Hepatocyte (in vitro differentiated cells): ENCODE results near the gene LRBA. TPM values are rescaled to one million over a fixed set of nuclear protein-coding genes. Genes with fewer than 3 reads are reported as not detected.

Source experiments
- DNase-seq: peaks from one replicate; pipeline ENCODE4 v3.0.0-alpha.2; 2016; ENCODE audit warnings: low spot score
- H2AFZ ChIP-seq: fragments of 200-600 bp; sonication (generic); 2 replicates; pipeline ENCODE4 v1.6.0; 2016; ENCODE audit warnings: antibody characterized with exemption, mild to moderate bottlenecking
- H3K27ac ChIP-seq: fragments of 200-600 bp; sonication (generic); 2 replicates; pipeline ENCODE4 v1.5.1; 2016; ENCODE audit warnings: mild to moderate bottlenecking
- H3K27me3 ChIP-seq: fragments of 200-600 bp; sonication (generic); 2 replicates; pipeline ENCODE4 v1.6.1; 2016
- H3K36me3 ChIP-seq: fragments of 200-600 bp; sonication (generic); replicated peaks from 2 replicates; pipeline ENCODE4 v1.5.1; 2016; ENCODE audit warnings: low read depth; ENCODE audit not compliant: insufficient read depth
- H3K4me1 ChIP-seq: fragments of 200-600 bp; sonication (generic); 2 replicates; pipeline ENCODE4 v1.5.1; 2016; ENCODE audit warnings: mild to moderate bottlenecking, moderate library complexity; ENCODE audit not compliant: insufficient read depth
- H3K4me2 ChIP-seq: fragments of 200-600 bp; sonication (generic); 2 replicates; pipeline ENCODE4 v1.6.0; 2016
- H3K4me3 ChIP-seq: fragments of 200-600 bp; sonication (generic); 2 replicates; pipeline ENCODE4 v1.5.1; 2016; ENCODE audit warnings: mild to moderate bottlenecking
- H3K79me2 ChIP-seq: fragments of 200-600 bp; sonication (generic); 2 replicates; pipeline ENCODE4 v1.6.0; 2017; ENCODE audit warnings: mild to moderate bottlenecking
- H3K9me2 ChIP-seq: fragments of 200-600 bp; sonication (generic); replicated peaks from 2 replicates; pipeline ENCODE4 v1.6.0; 2017; ENCODE audit warnings: mild to moderate bottlenecking; ENCODE audit not compliant: insufficient read depth
- H3K9me3 ChIP-seq: fragments of 200-600 bp; sonication (generic); 2 replicates; pipeline ENCODE4 v1.5.1; 2016; ENCODE audit warnings: low read depth, mild to moderate bottlenecking
- H4K20me1 ChIP-seq: fragments of 200-600 bp; sonication (generic); 2 replicates; pipeline ENCODE4 v1.6.0; 2016; ENCODE audit warnings: mild to moderate bottlenecking; ENCODE audit not compliant: insufficient read depth, poor library complexity, severe bottlenecking
- EZH2 ChIP-seq: fragments of 200-600 bp; sonication (generic); IDR thresholded peaks from 2 replicates; pipeline ENCODE4 v1.6.1; 2016; ENCODE audit warnings: antibody characterized with exemption, mild to moderate bottlenecking, borderline replicate concordance
- EZH2phosphoT487 ChIP-seq: fragments of 200-600 bp; sonication (generic); IDR thresholded peaks from one replicate; pipeline ENCODE4 v1.6.1; 2018; ENCODE audit warnings: antibody characterized with exemption, mild to moderate bottlenecking, low read depth, moderate library complexity; ENCODE audit not compliant: unreplicated experiment, severe bottlenecking
- WGBS: methylation state at CpG from one replicate; pipeline ENCODE4 v1.1.6; 2016; ENCODE audit warnings: low lambda C conversion rate; ENCODE audit errors: missing lambda C conversion rate; 5-methylcytosine and 5-hydroxymethylcytosine counted together
- polyA plus RNA-seq: library from polyadenylated mRNA; unstranded; fragments of >200 nt; fragmentation: Nextera tagmentation; extraction: Ambion mirVana; gene quantifications from 2 replicates; pipeline ENCODE4 v1.2.1, GENCODE V29; 2016
- total RNA-seq: library from RNA; depleted of rRNA; stranded (reverse); fragments of >200 nt; gene quantifications from 2 replicates; pipeline ENCODE4 v1.2.3, GENCODE V29; 2014
- TF ChIP-seq, protein P1 (sequence below): fragments of 200-600 bp; sonication (generic); IDR thresholded peaks from 2 replicates; pipeline ENCODE4 v1.5.1; 2016; ENCODE audit warnings: antibody characterized with exemption, mild to moderate bottlenecking; ENCODE audit not compliant: poor library complexity

LRBA gene
- total and polyA plus RNA-seq, 2 experiments from 2014 or later, result 14.1 to 69.4 TPM

DNA sequence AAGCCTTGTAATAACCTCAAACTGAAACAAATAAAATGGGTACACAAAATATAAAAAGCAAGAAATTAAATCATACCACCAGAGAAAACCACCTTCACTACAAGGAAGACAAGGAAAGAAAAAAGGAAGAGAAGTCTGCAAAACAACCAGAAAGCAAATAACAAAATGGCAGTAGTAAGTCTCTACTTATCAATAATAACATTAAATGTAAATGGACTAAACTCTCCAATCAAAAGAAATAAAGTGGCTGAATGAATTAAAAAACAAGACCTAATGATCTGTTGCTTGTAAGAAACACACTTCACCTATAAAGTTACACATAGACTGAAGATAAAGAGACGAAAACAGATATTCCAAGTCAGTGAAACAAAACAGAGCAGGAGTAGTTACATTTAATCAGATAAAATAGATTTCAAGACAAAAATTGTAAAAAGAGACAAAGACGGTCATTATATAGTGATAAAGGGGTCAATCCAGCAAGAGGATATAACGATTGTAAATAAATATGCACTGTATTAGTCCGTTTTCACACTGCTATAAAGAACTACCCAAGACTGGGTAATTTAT lies 289.0 kb downstream of the LRBA start:
- WGBS, result 82% methylated on average over 4 of the region's 4 CpGs
- no peaks in the 10 kb centered on the region for H4K20me1 ChIP-seq
- H2AFZ ChIP-seq, result no peak overlapping the region
- H3K79me2 ChIP-seq, result no peaks in the 10 kb centered on the region
- H3K4me1 ChIP-seq, result peaks cover 6% of the 10 kb centered on the region
- no peak for DNase-seq
- H3K4me2 ChIP-seq, result no peak overlapping the region
- no peak overlapping the region for H3K27ac ChIP-seq
- H3K36me3 ChIP-seq, result no peaks in the 10 kb centered on the region
- H3K4me3 ChIP-seq, result no peak overlapping the region
- TF ChIP-seq EZH2phosphoT487 (no peak), EZH2 (no peak)
- TF ChIP-seq, protein P1, sequence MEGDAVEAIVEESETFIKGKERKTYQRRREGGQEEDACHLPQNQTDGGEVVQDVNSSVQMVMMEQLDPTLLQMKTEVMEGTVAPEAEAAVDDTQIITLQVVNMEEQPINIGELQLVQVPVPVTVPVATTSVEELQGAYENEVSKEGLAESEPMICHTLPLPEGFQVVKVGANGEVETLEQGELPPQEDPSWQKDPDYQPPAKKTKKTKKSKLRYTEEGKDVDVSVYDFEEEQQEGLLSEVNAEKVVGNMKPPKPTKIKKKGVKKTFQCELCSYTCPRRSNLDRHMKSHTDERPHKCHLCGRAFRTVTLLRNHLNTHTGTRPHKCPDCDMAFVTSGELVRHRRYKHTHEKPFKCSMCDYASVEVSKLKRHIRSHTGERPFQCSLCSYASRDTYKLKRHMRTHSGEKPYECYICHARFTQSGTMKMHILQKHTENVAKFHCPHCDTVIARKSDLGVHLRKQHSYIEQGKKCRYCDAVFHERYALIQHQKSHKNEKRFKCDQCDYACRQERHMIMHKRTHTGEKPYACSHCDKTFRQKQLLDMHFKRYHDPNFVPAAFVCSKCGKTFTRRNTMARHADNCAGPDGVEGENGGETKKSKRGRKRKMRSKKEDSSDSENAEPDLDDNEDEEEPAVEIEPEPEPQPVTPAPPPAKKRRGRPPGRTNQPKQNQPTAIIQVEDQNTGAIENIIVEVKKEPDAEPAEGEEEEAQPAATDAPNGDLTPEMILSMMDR, result no peak
- H3K9me3 ChIP-seq, result no peaks in the 10 kb centered on the region
- no peaks in the 10 kb centered on the region for H3K27me3 ChIP-seq
- H3K9me2 ChIP-seq, result no peaks in the 10 kb centered on the region

DNA sequence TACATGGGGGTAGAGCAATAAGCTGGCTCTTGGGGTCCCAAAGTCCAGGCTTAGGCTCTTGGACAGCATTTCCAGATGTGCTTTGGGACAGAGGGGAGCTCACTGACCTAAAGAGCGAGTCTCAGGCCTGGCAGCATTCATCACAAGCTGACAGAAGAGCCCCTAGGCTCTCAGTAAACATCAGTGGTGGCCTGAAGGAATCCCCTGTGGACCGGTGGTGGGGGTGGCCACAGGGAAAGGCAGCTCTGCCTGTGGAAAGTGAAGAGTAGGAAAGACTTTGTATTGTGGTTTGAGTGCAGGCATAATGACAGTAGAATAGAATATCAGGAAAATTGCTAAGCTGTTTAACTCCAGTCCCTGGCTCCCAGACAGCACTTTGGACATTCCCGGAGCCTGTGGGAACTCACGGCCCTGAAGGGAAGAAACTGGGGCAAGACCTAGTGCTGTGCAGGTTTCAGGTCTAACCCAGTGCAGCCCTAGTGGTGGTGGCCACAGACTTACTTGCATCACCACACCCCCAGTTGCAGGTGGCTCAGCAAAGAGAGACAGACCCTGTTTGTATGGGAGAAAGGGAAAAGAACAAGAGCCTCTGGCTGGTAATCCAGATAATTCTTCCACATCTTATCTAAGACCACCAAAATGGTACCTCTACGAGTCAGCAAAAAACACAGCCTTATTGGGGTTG lies 291.2 kb downstream of the LRBA start:
- no peak for DNase-seq

DNA sequence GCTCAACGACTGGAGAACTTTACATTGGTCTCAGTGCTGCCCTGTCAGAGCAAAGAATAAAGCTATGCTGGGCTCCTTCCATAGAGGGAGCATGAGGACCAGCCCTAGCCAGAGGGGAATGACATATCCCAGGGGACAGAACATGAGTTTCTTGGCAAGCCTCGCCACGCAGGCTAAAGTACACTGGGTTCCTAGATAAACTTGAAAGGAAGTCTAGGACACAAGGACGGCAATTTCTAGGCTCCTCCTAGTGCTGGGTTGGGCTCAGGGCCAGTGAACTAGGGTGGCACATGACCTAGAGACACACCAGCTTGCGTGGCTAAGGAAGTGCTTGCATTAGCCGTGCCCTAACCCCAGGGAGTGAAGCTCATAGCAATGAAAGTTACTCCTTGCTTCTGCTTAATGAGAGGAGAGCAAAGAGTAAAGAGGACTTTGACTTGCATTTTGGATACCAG lies 292.1 kb downstream of the LRBA start:
- Histone ChIP-seq H4K20me1 (no peaks in the 10 kb centered on the region), H3K27ac (peak overlapping the region; percentile 66), H3K4me3 (no peak overlapping the region)

More for the DNA sequence above, 291.2 kb downstream of the LRBA start:
- H2AFZ ChIP-seq, result no peak overlapping the region
- WGBS, result 82% methylated on average over 5 of the region's 5 CpGs
- peaks cover 6% of the 10 kb centered on the region for H3K4me1 ChIP-seq
- TF ChIP-seq EZH2phosphoT487 (no peak), EZH2 (no peak)
- TF ChIP-seq, protein P1, result no peak
- H3K36me3 ChIP-seq, result no peaks in the 10 kb centered on the region
- H3K9me2 ChIP-seq, result no peaks in the 10 kb centered on the region
- no peak overlapping the region for H3K4me2 ChIP-seq
- no peaks in the 10 kb centered on the region for H3K27me3 ChIP-seq
- H3K27ac ChIP-seq, result peak overlapping the region; percentile 66
- H3K4me3 ChIP-seq, result no peak overlapping the region
- H3K79me2 ChIP-seq, result no peaks in the 10 kb centered on the region
- H3K9me3 ChIP-seq, result no peaks in the 10 kb centered on the region
- H4K20me1 ChIP-seq, result no peaks in the 10 kb centered on the region

More for the DNA sequence above, 292.1 kb downstream of the LRBA start:
- no peaks in the 10 kb centered on the region for H3K36me3 ChIP-seq
- no peak overlapping the region for H3K4me2 ChIP-seq
- TF ChIP-seq, protein P1, result peak; percentile 32
- no peak for TF ChIP-seq EZH2phosphoT487
- H3K27me3 ChIP-seq, result no peaks in the 10 kb centered on the region
- peak; percentile 75 for DNase-seq
- H3K9me3 ChIP-seq, result no peaks in the 10 kb centered on the region
- peaks cover 6% of the 10 kb centered on the region for H3K4me1 ChIP-seq
- 57% methylated on average over 6 of the region's 6 CpGs for WGBS
- no peaks in the 10 kb centered on the region for H3K9me2 ChIP-seq
- H2AFZ ChIP-seq, result no peak overlapping the region
- no peaks in the 10 kb centered on the region for H3K79me2 ChIP-seq
